ENCODE results near the gene CDH19.

GRCh38 chr18:66601649-66602048 lies 2.2 kb downstream of the CDH19 start:
- TF ChIP-seq GATA2 (IDR thresholded peaks at IDR 0.05; ENCODE audit: low read depth, low read length) (no peak), GATA3 (IDR thresholded peaks at IDR 0.05; ENCODE audit: low read depth, low read length) (no peak)

Data from SH-SY5Y (cell line).